ENCODE results near the gene ZNF44. TPM values are rescaled to one million over a fixed set of nuclear protein-coding genes. Genes with fewer than 3 reads are reported as not detected.

The ZNF44 gene
- total and polyA plus RNA-seq, 2 of the 13 experiments (the other 11 are each of a cell fraction or from before 2014, with no cell fraction given): 6.9 to 15.7 TPM

GRCh38 chr19:12293777-12294248 is 870 bp downstream of the ZNF44 start (continued):
- TF ChIP-seq ZNF615 (CRISPR knock-in tag; IDR thresholded peaks at IDR 0.05; ENCODE audit: borderline replicate concordance) (no peak), ZNF724P (CRISPR knock-in tag; IDR thresholded peaks at IDR 0.05; ENCODE audit: borderline replicate concordance) (peak; percentile 64; the same call in 1 of the 2 replicates), ISL2 (CRISPR knock-in tag; IDR thresholded peaks at IDR 0.05) (peak; percentile 54), NR2F1 (CRISPR knock-in tag; IDR thresholded peaks at IDR 0.05) (peak in 1 of 2 experiments; percentile 61; a peak in 1 of 4 replicates), ZNF605 (CRISPR knock-in tag; IDR thresholded peaks at IDR 0.05) (peak; percentile 66; the same call in 1 of the 2 replicates), ZNF691 (CRISPR knock-in tag; IDR thresholded peaks at IDR 0.05; ENCODE audit: borderline replicate concordance, low read depth) (0 out of 2 replicates have a peak, but pooled peaks have one; percentile 56), SIX1 (CRISPR knock-in tag; IDR thresholded peaks at IDR 0.05; ENCODE audit: borderline replicate concordance) (peak; percentile 40; the same call in 1 of the 2 replicates), IKZF1 (IDR thresholded peaks at IDR 0.05) (no peak), MED1 (CRISPR knock-in tag; IDR thresholded peaks at IDR 0.05) (peak; percentile 81), SOX6 (IDR thresholded peaks at IDR 0.05) (no peak), SOX6 (CRISPR knock-in tag; IDR thresholded peaks at IDR 0.05) (peak; percentile 52), ZNF670 (CRISPR knock-in tag; IDR thresholded peaks at IDR 0.05; ENCODE audit: borderline replicate concordance) (no peak), ZNF263 (CRISPR knock-in tag; IDR thresholded peaks at IDR 0.05) (peak; percentile 32; the same call in 1 of the 2 replicates), HNF4A (CRISPR knock-in tag; IDR thresholded peaks at IDR 0.05) (0 out of 2 replicates have a peak, but pooled peaks have one; percentile 22), TAF1 (CRISPR knock-in tag; IDR thresholded peaks at IDR 0.05) (peak; percentile 65; the same call in 1 of the 2 replicates), TBL1XR1 (IDR thresholded peaks at IDR 0.05; ENCODE audit: borderline replicate concordance, low read length, partially characterized antibody) (no peak), ZNF441 (CRISPR knock-in tag; IDR thresholded peaks at IDR 0.05; ENCODE audit: borderline replicate concordance) (no peak), HMG20A (CRISPR knock-in tag; IDR thresholded peaks at IDR 0.05; ENCODE audit: borderline replicate concordance) (peak; percentile 53; the same call in 1 of the 2 replicates), CREM (IDR thresholded peaks at IDR 0.05) (peak; percentile 27; the same call in 1 of the 2 replicates), CREM (CRISPR knock-in tag; IDR thresholded peaks at IDR 0.05) (no peak), PTBP1 (IDR thresholded peaks at IDR 0.05; ENCODE audit: low read depth, low read length, poor library complexity, severe bottlenecking) (no peak), ZBTB14 (CRISPR knock-in tag; IDR thresholded peaks at IDR 0.05) (no peak), YY1 (IDR thresholded peaks at IDR 0.05; ENCODE audit: insufficient read depth, insufficient replicate concordance, low read depth, low read length) (peak; percentile 16), TP53 (CRISPR knock-in tag; conservative IDR thresholded peaks at IDR 0.05) (no peak), KDM5B (CRISPR knock-in tag; IDR thresholded peaks at IDR 0.05; ENCODE audit: borderline replicate concordance) (peak; percentile 59; the same call in 1 of the 2 replicates), PCBP2 (optimal IDR thresholded peaks at IDR 0.05; ENCODE audit: low read depth, low read length, poor library complexity, severe bottlenecking) (peak; percentile 48), ZGPAT (CRISPR knock-in tag; IDR thresholded peaks at IDR 0.05) (no peak), PPARG (CRISPR knock-in tag; conservative IDR thresholded peaks at IDR 0.05) (peak; percentile 63; the same call in 1 of the 2 replicates), GABPB1 (CRISPR knock-in tag; IDR thresholded peaks at IDR 0.05) (peak; percentile 68), FOXK1 (CRISPR knock-in tag; IDR thresholded peaks at IDR 0.05; ENCODE audit: borderline replicate concordance, low read depth) (no peak)

All from HepG2 (cell line).